GM19463 (cell line): ENCODE measurements around the gene RPL9.
A peak's percentile ranks its signal among the peaks of the same experiment; 100 is the strongest.
"Not testable (repeated sequence)": the region's sequence is repeated elsewhere in the genome, so short reads cannot be mapped to it uniquely, and the experiment has no call there.

Source experiments
- ATAC-seq: cut with Tn5 transposase; IDR thresholded peaks from one replicate; pipeline ENCODE4 v1.9.1; 2021; ENCODE audit warnings: mild to moderate bottlenecking, moderate library complexity; ENCODE audit not compliant: unreplicated experiment

RPL9 gene

GRCh38 chr4:39458505-39459300 lies at the start of gene RPL9, which contains the start of gene LIAS:
RPL9 (minus strand) TSS chr4:39458922; CDS start chr4:39458439, 483 bp downstream.
LIAS (plus strand) TSS chr4:39459056; CDS start chr4:39459118, 62 bp downstream.
- peak; percentile 75 for ATAC-seq

GRCh38 chr4:39505581-39505980 lies 46.9 kb upstream of the RPL9 start:
- ATAC-seq = no peak

GRCh38 chr4:39504538-39504937 lies 45.8 kb upstream of the RPL9 start:
- no peak for ATAC-seq

- not testable (repeated sequence) for ATAC-seq
Observed at GRCh38 chr4:39502664-39503035, 43.9 kb upstream of the RPL9 start.

GRCh38 chr4:39502019-39502663 lies 43.4 kb upstream of the RPL9 start:
- ATAC-seq = no peak

- ATAC-seq = no peak
Observed at GRCh38 chr4:39498727-39499020, 40.0 kb upstream of the RPL9 start.

GRCh38 chr4:39497909-39498726 lies 39.4 kb upstream of the RPL9 start:
- no peak for ATAC-seq

GRCh38 chr4:39495446-39496213 lies 36.9 kb upstream of the RPL9 start:
- no peak for ATAC-seq

- ATAC-seq = no peak
Observed at GRCh38 chr4:39494354-39494753, 35.6 kb upstream of the RPL9 start.

- ATAC-seq = no peak
Observed at GRCh38 chr4:39490322-39490721, 31.6 kb upstream of the RPL9 start.

- ATAC-seq = no peak
Observed at GRCh38 chr4:39486221-39486804, 27.6 kb upstream of the RPL9 start.

- no peak for ATAC-seq
Observed at GRCh38 chr4:39484582-39485272, 26.0 kb upstream of the RPL9 start.

- no peak for ATAC-seq
Observed at GRCh38 chr4:39480902-39481695, 22.4 kb upstream of the RPL9 start.

GRCh38 chr4:39480251-39480650 lies 21.5 kb upstream of the RPL9 start:
- ATAC-seq = no peak

- ATAC-seq = no peak
Observed at GRCh38 chr4:39476187-39476895, 17.6 kb upstream of the RPL9 start.

GRCh38 chr4:39472396-39472795 lies 13.7 kb upstream of the RPL9 start:
- no peak for ATAC-seq

GRCh38 chr4:39470402-39470801 lies 11.7 kb upstream of the RPL9 start:
- no peak for ATAC-seq

GRCh38 chr4:39469429-39470077 lies 10.8 kb upstream of the RPL9 start:
- ATAC-seq = no peak
